Suppressor macrophage treated with lipopolysaccharide for 4 hours (primary cell): ENCODE measurements around the gene POLA2.
"Not testable (repeated sequence)": the region's sequence is repeated elsewhere in the genome, so short reads cannot be mapped to it uniquely, and the experiment has no call there.

ENCODE experiments used
- DNase-seq: peaks from one replicate; pipeline ENCODE4 v3.0.0-alpha.2; 2020

Gene POLA2, protein sequence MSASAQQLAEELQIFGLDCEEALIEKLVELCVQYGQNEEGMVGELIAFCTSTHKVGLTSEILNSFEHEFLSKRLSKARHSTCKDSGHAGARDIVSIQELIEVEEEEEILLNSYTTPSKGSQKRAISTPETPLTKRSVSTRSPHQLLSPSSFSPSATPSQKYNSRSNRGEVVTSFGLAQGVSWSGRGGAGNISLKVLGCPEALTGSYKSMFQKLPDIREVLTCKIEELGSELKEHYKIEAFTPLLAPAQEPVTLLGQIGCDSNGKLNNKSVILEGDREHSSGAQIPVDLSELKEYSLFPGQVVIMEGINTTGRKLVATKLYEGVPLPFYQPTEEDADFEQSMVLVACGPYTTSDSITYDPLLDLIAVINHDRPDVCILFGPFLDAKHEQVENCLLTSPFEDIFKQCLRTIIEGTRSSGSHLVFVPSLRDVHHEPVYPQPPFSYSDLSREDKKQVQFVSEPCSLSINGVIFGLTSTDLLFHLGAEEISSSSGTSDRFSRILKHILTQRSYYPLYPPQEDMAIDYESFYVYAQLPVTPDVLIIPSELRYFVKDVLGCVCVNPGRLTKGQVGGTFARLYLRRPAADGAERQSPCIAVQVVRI

DNA sequence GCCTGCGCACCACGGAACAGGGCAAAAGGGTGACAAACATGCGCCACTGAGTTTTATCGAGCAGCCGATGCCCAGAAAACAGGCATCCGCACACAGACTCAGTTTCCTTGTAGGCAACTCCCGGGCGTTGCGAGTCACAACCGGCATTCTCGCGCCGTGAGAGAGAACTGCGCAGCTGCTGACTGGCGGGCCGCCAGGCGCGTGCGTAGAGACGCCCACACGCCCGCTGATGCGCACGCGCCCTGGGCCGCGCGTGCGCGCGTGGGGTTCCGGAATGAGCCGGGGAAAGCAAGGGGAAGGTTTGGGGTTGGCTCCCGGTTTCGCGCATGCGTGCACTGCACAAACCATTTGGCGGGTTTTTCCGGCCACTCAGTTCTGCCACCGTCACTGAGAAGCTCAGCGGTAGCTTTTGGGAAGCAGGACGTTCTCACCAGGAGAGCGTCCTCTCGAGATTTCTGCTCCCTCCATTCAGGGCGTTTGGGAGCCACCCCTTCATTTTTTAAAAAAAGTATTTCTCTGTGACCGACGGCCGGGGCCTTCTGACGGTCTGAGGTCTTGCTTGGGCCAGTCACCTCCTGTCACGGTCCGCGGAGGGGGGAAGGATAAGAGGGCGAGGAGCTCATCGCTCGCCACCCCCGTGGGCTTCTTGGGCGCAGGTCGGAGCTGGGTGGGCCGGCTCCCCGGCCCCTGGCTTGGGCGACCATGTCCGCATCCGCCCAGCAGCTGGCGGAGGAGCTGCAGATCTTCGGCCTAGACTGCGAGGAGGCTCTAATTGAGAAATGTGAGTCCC is at the start of gene POLA2:
POLA2 (plus strand) TSS at position 372 of the 790 bp plus-strand sequence; CDS start at position 703, 331 bp downstream.
- DNase-seq, result peak; percentile 99

DNA sequence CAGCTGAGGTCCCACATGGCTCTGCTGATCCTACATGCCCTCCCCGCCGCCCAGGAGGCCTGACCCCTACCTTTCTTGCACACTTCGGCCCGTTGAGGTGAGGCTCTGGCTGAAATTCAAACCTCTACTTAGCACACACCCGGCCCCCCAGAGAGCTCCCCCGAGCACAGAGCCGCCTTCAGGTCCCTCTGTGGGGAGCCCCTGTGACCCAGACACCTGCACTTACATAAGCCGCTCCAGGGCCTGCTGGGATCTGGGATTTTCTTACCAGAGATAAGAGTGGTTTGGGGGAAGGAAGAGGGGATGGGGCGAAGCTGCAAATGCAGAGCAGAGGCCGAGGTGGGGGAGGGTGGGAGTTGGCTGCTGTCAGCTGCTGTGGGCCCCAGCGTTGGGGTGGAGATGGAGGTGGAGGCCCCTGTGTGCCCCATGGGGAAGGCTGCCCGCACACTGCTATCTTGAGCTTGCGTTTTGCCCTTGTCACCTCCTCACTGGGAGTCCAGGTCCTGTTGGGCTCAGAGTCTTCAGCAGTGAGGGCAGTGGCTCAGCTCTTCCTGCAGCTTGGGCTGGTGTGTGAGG is 49.4 kb upstream of the POLA2 start:
- no peak for DNase-seq

DNA sequence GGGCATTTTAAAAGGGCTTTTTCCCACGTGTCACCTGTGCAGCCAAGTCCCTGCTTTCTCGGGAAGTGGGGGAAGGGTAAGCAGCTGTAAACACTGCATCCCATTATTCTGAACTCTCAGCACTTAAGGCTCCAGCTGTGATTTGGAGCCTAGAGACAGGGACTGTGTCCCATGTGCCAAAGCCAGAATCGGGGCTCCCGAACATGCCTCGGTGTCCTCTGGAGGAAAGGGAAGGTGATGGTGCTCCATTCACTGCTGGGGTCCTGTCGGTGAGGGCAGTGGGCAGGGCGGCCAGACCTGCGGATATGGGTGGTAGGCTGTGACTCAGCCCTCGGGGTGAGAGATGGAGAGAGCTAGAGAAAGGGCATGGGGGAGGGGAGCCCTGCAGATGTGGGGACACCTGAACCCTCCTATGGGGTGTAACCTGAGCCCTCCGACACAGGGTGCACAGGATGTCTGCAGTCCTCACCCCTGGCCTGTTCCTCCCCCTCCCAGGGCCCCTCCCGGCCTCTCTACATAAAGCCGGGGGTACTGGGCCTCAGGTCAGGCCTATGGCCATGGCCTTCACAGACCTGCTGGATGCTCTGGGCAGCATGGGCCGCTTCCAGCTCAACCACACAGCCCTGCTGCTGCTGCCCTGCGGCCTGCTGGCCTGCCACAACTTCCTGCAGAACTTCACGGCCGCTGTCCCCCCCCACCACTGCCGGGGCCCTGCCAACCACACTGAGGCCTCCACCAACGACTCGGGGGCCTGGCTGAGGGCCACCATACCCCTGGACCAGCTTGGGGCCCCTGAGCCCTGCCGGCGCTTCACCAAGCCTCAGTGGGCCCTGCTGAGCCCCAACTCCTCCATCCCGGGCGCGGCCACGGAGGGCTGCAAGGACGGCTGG is 48.2 kb upstream of the POLA2 start:
- DNase-seq, result no peak

DNA sequence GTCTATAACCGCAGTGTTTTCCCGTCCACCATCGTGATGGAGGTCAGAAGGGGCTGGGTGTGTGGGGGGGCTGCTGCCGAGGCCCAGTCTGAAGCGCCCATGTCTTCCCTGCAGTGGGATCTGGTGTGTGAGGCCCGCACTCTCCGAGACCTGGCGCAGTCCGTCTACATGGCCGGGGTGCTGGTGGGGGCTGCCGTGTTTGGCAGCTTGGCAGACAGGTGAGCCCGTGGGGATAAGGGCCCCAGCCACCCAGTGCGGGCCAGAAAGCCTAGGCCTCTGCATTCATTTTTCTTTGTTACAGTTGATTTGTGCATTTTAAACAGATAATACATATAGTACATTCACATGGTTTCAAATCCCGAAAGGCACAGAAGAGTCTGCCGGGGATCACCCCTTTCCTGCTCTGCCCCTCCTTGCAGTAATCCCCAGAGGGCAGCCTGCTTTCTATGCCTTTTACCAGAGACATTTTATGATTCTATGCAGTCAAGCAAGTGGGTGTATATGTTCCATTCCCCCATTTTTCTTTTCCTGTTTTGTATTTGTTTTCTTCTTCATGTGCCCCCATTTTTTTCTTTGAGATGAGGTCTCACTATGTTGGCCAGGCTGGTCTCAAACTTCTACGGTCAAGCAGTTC is 47.4 kb upstream of the POLA2 start:
- no peak for DNase-seq

DNA sequence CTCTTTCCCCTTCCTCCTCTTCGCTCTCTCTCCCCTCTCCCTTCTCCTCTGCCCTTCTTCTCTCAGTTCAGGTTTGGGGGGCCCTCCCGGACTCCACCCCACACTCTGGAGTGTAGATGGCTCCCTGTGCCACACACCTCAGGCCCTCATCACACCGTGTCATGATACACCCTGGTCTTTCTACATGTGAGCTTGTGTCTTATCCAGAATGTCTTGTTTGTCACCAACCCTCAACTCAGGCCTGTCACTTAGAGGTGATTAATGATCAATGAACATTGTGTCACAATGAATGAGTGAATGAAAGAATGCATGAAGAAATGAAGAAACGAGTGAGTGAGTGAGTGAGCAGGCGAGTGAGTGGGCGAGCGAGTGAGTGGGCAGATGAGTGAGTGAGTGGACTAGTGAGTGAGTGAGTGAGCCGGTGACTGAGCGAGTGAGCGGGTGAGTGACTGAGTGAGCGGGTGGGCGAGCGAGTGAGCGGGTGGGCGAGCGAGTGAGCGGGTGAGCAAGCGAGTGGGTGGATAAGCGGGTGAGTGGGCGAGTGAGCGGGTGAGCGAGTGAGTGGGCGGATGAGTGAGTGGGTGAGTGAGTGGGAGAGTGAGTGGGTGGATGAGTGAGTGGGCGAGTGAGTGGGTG is 46.2 kb upstream of the POLA2 start:
- DNase-seq, result no peak

DNA sequence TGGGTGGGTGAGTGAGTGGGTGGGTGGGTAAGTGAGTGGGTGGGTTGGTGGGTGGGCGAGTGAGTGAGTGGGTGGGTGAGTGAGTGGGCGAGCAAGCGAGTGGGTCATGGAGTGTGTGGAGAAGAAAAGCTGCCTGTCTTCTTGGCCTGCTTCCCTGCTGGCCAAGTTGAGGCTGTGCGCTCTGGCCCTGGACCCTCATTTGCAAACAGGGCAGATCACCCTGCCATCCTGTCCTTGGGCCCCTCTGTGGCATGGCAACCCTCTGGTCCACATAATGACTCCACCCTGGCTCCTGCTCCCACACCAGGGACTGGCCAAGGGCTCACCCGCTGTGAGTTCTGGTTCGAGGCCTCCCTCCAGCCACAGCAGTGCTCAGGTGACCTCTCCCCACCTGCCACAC is 44.9 kb upstream of the POLA2 start:
- DNase-seq, result no peak

DNA sequence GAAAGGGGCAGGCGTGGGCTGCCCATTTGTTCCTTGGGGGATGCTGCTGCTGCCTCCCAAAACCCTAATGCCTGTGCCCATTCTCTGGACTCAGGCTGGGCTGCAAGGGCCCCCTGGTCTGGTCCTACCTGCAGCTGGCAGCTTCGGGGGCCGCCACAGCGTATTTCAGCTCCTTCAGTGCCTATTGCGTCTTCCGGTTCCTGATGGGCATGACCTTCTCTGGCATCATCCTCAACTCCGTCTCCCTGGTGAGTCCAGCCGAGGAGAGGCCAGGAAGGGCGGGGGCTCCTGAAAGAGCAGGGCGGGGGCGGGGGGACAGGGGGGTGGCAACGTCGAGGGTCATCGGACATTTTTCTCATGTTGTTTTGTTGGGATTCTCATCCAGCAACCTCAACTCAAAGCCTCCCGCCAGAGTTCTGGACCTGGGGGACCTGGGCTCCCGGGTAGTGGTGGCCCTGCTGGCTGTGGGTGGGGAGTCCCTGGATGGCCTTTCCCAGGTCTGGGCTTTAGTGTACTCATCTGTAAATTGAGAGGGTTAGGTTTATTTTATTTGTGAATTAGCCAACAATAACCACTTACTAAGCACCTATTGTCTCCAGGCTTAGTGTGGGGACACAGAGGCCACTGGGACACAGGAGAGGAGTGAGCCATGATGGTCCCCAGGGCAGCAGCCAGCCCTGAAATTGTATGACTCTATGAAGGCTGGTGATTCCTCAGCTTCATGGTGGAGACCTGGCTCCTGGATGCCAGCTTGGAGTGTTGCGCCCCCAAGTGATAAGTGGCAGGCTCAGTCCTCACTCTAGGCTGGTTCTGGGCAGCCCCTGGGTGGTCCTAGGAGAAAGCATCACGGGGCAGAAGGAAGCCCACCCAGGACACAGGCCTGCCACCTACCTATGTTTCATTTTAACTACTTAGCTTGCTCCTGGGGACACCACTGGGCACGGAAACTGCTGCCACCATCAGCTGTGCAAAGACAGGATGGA is 44.0 kb upstream of the POLA2 start:
- no peak for DNase-seq

DNA sequence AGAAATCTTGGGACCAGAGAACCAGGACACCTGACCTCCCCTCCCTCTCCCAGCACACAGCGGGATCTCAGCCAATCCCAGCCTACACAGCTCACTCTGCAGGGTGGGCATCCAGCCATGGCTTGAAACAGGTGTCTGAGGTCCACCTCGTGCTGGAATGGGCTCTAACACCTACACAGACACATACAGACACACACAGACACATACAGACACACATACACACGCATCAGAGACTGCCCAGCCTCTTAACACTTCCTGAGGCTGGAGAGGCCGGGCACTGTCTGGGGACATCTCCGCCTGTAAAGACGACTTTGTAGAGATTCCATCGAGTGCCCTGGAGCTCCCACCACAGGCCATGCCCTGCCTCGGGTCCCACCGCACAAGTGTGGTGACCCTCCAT is 43.3 kb upstream of the POLA2 start:
- no peak for DNase-seq

DNA sequence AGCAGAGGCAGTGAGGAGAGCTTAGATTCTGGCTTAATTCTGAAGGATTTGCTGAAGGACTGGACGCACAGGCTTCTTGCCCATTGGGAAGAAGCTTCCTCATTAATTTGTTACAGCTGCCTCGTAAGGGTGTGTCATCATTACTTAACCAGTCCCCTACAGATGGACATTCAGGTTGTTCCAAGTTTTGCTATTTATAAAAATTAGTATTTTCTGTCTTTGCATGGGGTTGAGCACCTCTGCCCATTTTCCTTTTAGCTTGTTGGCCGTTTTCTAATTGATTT is 41.9 kb upstream of the POLA2 start:
- peak; percentile 32 for DNase-seq

DNA sequence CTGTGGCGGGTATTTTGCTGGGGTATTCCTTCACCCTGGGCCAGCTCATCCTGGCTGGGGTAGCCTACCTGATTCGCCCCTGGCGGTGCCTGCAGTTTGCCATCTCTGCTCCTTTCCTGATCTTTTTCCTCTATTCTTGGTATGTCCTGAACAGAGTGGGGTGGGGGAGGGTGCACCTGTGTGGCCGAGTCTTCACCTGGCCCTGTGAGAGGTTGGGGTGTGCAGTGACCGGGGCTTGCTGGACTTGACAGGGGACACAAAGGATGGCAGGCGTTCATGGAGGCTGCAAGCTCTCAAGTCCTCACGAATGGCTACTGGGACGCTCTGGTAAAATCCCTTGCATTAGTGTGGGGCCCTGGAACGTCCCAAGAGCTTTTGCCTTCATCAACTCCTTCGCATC is 40.7 kb upstream of the POLA2 start:
- DNase-seq, result no peak

DNA sequence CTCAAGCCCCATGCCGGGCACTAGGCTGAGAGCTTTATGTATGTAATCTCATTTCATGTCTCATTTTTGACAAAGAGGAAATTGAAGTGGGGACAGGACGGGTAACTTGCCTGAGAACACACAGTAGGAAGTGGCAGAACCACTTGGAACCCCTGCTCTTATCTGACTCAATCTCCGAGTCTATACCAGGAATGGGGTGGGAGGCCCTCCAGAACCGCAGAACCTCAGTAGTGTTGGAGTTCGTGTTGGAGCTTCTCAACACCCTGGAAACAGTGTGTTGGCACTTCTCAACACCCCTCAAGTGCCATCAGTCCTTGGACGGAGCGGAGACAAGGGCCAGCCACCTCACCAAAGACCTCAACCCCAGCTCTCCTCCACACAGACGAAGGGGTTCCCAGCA is 38.8 kb upstream of the POLA2 start:
- DNase-seq, result peak; percentile 26

DNA sequence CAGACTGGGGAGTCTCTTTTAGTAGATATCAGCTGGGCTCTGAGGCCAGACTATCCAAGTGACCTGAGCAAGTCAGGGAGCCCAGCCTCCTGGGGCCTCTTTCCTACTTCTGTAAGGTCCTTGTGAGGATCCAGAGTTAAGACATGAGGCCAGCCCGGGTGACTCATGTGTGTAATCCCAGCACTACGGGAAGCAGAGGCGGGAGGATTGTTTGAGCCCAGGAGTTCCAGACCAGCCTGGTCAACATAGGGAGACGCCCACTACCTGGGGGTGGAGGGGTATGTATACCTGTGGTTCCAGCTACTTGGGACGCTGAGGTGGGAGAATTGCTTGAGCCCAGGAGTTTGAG is 36.9 kb upstream of the POLA2 start:
- peak; percentile 58 for DNase-seq

DNA sequence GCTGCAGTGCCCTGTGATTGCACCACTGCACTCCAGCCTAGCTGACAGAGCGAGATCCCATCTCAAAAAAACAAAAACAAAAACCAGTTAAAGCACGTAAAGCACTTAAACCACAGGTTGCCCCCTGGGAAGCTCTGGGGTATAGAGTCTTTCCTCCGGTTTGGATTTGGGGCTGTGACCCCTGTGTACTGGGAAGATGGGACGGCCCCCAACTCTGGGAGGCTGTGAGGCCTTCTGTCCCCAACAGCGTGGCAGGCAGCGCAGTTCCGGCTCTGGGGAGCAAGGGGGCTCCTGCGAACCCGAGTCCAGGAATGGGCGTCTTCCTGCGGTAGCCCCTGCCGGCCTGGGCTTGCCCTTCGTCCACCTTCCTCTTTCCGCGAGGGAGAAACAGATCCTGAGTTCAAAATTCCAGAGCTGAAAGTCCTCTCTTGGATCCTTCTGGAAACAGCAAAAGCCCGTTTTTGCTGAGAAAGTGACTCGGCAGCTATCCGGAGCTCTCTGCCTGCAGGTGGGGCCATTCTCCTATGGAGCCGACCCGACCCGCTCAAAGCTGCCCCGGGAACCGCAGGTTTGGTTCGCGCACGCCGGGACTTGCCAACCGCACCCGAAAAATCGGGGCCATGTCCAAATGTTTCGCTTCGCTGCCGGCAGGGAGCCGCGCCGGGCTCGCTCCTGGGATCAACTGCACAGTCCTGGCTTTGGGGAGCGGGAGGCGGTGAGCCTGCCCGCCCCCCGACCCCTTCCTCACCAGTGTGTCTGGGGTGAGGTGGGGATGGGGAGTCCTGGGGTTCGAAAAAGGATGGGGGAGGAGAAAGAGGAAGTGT is 36.3 kb upstream of the POLA2 start:
- peak; percentile 53 for DNase-seq

DNA sequence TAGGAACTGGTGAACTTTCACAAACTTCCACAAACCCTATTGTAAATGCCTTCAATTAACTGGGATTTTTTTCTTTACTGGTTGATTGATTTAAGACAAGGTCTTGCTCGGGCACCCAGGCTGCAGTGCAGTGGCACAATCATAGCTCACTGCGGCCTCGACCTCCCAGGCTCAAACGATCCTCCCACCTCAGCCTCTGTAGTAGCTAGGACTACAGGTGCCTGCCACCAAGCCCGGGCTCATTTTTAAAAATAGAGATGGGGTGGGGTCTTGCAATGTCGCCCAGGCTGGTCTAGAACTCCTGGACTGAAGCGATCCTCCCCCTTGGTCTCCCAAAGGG is 35.7 kb upstream of the POLA2 start:
- DNase-seq, result no peak

DNA sequence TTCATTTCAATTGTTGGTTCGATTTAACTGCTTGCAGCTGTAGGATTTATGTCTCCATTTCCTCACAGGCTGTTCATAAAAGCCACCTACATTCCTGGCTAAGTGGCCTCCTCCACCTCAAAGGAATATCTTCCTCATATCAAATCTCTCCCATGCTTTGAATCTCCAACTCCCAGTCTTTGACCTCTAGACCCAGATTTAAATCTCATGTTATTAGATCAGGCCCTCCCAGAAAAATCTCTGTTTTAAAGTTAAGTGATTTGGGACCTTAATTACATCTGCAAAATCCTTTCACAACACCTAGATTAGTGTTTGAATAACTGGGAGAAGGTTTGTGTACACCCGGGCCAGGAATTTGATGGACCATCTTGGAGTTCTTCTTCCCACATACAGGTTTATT is 33.9 kb upstream of the POLA2 start:
- DNase-seq, result no peak

DNA sequence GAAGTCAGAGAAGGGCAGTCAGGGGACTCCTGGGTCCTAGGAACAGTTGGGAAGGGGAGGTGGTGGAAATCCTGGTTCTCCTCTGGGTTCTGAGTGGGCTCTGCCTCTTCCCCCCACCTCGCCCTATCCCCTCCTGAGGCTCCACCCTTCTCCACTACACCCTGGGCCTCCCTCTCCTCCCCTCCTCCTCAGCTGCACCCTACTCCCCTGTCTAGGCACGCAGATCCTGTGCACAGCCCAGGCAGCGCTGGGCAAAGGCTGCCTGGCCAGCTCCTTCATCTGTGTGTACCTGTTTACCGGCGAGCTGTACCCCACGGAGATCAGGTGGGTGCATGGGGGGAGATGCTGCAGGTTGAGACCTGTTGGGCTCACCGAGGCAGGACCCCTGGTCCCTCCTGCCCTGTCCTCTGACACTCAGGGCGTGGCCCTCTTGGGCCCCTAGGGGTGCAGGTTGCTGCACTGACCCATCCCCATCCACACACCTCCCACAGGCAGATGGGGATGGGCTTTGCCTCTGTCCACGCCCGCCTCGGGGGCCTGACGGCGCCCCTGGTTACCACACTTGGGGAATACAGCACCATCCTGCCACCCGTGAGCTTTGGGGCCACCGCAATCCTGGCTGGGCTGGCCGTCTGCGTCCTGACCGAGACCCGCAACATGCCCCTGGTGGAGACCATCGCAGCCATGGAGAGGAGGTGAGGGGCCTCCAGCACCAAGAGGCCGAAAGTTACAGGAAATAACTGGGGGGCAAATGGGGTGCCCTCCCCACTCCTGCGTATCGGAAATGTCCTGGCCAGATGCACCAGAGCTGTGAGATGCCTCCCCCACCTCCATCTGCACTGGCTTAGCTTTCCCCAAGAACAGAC is 25.3 kb upstream of the POLA2 start:
- no peak for DNase-seq

DNA sequence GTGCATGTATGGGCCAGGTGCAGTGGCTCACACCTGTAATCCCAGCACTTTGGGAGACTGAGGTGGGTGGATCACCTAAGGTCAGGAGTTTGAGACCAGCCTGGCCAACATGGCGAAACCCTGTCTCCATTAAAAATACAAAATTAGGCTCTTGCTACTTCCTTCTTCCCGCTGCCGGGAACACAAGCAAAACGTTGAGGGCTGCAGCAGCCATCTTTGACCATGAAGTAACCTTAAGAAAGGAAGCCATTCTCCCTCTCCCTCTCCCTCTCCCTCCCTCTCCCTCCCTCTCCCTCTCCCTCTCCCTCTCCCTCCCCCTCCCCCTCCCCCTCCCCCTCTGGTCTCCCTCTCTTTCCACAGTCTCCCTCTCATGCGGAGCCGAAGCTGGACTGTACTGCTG is 23.5 kb upstream of the POLA2 start:
- not testable (repeated sequence) for DNase-seq

DNA sequence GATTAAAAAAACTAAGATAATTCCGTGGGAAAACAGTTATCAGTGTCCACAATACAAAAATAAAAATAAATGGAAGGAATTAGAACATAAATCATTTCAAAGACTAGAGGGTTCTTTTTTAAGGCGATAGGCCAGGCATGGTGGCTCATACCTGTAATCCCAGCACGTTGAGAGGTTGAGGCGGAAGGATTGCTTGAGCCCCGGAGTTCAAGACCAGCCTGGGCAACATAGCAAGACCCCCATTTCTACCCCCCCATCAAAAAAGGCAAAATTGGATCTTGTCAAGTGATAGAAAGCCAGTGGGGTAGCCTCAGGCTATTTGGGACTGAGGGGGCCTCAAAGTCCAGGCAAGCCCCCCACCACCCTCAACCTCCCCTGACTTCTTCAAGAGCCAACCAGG is 20.6 kb upstream of the POLA2 start:
- no peak for DNase-seq

DNA sequence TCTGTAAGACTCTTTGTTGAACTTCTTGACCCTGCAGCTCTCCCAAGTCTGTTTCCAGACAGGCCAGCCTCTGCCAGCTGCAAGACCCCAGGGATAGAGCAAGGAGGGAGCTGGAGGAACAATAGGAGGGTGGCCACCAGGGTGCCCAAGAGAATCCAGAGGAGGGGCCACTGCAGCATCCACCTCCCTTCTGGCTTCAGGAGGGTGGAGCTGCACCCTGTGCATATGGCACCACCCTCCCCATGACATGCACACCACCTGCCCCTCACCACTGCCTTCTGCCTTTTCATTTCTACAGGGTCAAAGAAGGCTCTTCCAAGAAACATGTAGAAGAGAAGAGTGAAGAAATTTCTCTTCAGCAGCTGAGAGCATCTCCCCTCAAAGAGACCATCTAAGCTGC is 20.1 kb upstream of the POLA2 start:
- DNase-seq, result no peak
